GM12878 (cell line): Measurements from ENCODE around the gene MEGF9.

Experiments
- EP300 ChIP-seq, 2 experiments: fragments of 150-350 bp in 1 of 2; IDR thresholded peaks; 2 replicates each; pipeline ENCODE4 v1.6.1; 2011 to 2012; ENCODE audit warnings: low read depth in 2 of 2, low read length in 2 of 2, borderline replicate concordance in 1 of 2, improper control_type of control experiment in 1 of 2, inconsistent platforms in 1 of 2; ENCODE audit not compliant: control insufficient read depth in 1 of 2
- POLR2A ChIP-seq: IDR thresholded peaks from 2 replicates; pipeline ENCODE4 v1.6.1; 2011; ENCODE audit warnings: low read depth, mild to moderate bottlenecking, low read length
- SIN3A ChIP-seq: IDR thresholded peaks from 2 replicates; pipeline ENCODE4 v1.6.1; 2012; ENCODE audit warnings: low read depth, low read length, improper control_type of control experiment
- TARDBP ChIP-seq: IDR thresholded peaks from 2 replicates; pipeline ENCODE4 v1.6.1; 2016; ENCODE audit warnings: borderline replicate concordance
- TBL1XR1 ChIP-seq: IDR thresholded peaks from 2 replicates; pipeline ENCODE4 v1.6.1; 2012; ENCODE audit warnings: low read depth, low read length, improper control_type of control experiment
- TF ChIP-seq, protein P1 (sequence below), 3 experiments: IDR thresholded peaks in 2 of 3; conservative IDR thresholded peaks in 1 of 3; 2 replicates each; pipeline ENCODE4 v1.5.1; 2011; ENCODE audit warnings: low read depth in 3 of 3, low read length in 3 of 3, mild to moderate bottlenecking in 3 of 3, control low read depth in 2 of 3, moderate library complexity in 2 of 3, inconsistent platforms in 1 of 3, mixed read lengths in 1 of 3; ENCODE audit not compliant: control insufficient read depth in 2 of 3, insufficient read depth in 1 of 3; ENCODE audit errors: extremely low read depth in 1 of 3
- TF ChIP-seq, protein P2 (sequence below): fragments of 450-650 bp; IDR thresholded peaks from 2 replicates; pipeline ENCODE4 v1.6.1; 2016; ENCODE audit warnings: mild to moderate bottlenecking

- TF ChIP-seq, protein P1, sequence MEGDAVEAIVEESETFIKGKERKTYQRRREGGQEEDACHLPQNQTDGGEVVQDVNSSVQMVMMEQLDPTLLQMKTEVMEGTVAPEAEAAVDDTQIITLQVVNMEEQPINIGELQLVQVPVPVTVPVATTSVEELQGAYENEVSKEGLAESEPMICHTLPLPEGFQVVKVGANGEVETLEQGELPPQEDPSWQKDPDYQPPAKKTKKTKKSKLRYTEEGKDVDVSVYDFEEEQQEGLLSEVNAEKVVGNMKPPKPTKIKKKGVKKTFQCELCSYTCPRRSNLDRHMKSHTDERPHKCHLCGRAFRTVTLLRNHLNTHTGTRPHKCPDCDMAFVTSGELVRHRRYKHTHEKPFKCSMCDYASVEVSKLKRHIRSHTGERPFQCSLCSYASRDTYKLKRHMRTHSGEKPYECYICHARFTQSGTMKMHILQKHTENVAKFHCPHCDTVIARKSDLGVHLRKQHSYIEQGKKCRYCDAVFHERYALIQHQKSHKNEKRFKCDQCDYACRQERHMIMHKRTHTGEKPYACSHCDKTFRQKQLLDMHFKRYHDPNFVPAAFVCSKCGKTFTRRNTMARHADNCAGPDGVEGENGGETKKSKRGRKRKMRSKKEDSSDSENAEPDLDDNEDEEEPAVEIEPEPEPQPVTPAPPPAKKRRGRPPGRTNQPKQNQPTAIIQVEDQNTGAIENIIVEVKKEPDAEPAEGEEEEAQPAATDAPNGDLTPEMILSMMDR (IDR thresholded peaks at IDR 0.05 in 2 of 3, conservative IDR thresholded peaks at IDR 0.05 in 1 of 3; ENCODE audit: control insufficient read depth in 2 of 3, extremely low read depth in 1 of 3, insufficient read depth in 1 of 3, low read depth in 3 of 3, low read length in 3 of 3) = no peak
- TF ChIP-seq POLR2A (no peak), EP300 (IDR thresholded peaks at IDR 0.05; ENCODE audit: borderline replicate concordance in 1 of 2, control insufficient read depth in 1 of 2, low read depth in 2 of 2, low read length in 2 of 2) (no peak), TBL1XR1 (no peak), SIN3A (no peak), TARDBP (no peak)
- TF ChIP-seq, protein P2, sequence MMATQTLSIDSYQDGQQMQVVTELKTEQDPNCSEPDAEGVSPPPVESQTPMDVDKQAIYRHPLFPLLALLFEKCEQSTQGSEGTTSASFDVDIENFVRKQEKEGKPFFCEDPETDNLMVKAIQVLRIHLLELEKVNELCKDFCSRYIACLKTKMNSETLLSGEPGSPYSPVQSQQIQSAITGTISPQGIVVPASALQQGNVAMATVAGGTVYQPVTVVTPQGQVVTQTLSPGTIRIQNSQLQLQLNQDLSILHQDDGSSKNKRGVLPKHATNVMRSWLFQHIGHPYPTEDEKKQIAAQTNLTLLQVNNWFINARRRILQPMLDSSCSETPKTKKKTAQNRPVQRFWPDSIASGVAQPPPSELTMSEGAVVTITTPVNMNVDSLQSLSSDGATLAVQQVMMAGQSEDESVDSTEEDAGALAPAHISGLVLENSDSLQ = no peak
Measured at GRCh38 chr9:120683150-120683549, 31.1 kb downstream of the MEGF9 start.
